ENCODE data around the gene ZNF280B. TPM values are rescaled to one million over a fixed set of nuclear protein-coding genes. Genes with fewer than 3 reads are reported as not detected.

Gene ZNF280B
- total RNA-seq, 2 donors from 2014 or later: 0.33 to 1.0 TPM

DNA sequence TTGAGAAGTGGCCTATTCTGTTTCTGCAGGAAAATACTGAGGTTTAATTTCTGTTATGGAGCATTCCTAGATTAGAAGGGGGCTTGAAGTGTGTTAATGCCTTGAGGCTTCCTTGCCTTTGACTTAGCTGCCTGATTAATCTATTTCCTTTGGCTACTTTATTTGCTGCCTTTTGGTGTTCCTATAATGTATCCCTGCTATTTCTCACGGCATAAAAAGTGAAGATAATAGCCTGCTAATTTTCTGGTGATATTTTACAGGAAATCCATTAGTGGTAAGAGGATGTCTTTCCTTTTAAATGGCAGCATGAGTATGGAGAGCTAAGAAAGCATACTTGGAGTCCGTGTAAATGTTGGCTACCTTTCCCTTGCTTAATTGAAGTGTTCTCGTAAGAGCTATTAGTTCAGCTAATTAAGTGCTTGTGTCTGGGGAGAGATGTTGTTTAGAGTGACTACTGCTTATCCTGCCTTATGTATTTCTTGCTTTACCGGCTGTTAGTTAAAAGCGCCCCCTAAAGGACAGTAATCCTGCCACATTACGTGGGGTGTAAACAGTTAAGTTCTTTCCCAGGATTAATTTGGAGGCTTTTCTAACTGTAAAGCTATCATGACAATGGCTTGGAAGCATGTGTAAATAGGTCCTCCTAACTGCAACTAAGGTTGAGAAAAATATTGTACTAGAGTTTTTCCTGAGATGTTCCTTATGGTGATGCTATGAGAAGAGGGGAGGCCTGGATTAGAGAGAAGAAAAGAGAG lies 45.6 kb downstream of the ZNF280B start:
- ATAC-seq (no peak), DNase-seq (no peak)
- 31 to 35% methylated on average over 6 of the region's 6 CpGs for WGBS, 2 donors
- Histone ChIP-seq H3K27me3 (peaks cover 0 to 4% of the 10 kb centered on the region in 2 donors), H3K4me1 (no peaks in the 10 kb centered on the region), H3K4me3 (no peak overlapping the region), H3K36me3 (replicated peaks in 1 of 2; ENCODE audit: insufficient read depth in 1 of 2, low read depth in 2 of 2) (no peaks in the 10 kb centered on the region), H3K27ac (no peak overlapping the region), H3K9me3 (peaks cover 0 to 18% (median 0%) of the 10 kb centered on the region in 3 donors)
- intact Hi-C loops (cut with DNase I): no loop called here
- no peak for TF ChIP-seq POLR2A (IDR thresholded peaks at IDR 0.05)
- TF ChIP-seq, protein P1, sequence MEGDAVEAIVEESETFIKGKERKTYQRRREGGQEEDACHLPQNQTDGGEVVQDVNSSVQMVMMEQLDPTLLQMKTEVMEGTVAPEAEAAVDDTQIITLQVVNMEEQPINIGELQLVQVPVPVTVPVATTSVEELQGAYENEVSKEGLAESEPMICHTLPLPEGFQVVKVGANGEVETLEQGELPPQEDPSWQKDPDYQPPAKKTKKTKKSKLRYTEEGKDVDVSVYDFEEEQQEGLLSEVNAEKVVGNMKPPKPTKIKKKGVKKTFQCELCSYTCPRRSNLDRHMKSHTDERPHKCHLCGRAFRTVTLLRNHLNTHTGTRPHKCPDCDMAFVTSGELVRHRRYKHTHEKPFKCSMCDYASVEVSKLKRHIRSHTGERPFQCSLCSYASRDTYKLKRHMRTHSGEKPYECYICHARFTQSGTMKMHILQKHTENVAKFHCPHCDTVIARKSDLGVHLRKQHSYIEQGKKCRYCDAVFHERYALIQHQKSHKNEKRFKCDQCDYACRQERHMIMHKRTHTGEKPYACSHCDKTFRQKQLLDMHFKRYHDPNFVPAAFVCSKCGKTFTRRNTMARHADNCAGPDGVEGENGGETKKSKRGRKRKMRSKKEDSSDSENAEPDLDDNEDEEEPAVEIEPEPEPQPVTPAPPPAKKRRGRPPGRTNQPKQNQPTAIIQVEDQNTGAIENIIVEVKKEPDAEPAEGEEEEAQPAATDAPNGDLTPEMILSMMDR (IDR thresholded peaks at IDR 0.05): no peak

DNA sequence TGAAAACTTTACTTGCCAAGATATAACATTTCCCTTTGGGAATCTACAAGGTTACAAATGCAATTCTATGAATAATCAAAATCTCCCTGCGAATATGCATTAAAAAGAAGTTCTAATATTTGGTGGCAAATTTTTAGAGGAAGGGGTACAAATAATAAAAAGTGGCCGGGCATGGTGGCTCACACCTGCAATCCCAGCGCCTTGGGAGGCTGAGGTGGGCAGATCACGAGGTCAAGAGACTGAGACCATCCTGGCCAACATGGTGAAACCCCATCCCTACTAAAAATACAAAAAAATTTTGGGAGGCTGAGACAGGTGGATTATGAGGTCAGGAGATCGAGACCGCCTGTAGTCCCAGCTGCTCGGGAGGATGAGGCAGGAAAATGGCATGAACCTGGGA lies 47.0 kb downstream of the ZNF280B start:
- Histone ChIP-seq H3K36me3 (replicated peaks in 1 of 2; ENCODE audit: insufficient read depth in 1 of 2, low read depth in 2 of 2) (no peaks in the 10 kb centered on the region), H3K4me1 (no peaks in the 10 kb centered on the region), H3K27ac (no peak overlapping the region), H3K27me3 (peaks cover 0 to 4% of the 10 kb centered on the region in 2 donors), H3K4me3 (no peak overlapping the region), H3K9me3 (peaks cover 0 to 18% (median 0%) of the 10 kb centered on the region in 3 donors)
- intact Hi-C loops (cut with DNase I): no loop called here
- ATAC-seq (no peak), DNase-seq (no peak)
- WGBS, 2 donors: 68 to 72% methylated on average over 7 of the region's 7 CpGs
- no peak for TF ChIP-seq POLR2A (IDR thresholded peaks at IDR 0.05)
- TF ChIP-seq, protein P1 (IDR thresholded peaks at IDR 0.05): no peak

DNA sequence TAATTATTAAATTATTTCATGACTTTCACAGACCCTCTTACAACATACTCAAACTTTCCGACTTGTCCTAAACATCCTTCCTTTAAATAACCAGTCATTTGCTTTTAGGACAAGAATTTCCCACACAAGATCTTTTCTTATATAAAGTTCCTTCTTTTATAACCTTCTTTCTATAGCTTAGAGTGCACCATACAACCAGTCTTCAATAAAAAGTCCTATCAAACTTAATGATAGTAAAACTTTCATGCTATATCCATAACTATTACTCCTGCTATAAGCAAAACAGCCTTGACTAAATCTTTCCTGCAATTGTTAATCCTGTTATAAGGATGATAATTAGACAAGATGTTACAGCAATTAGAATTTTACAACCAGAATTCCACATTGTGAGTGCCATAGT lies 47.4 kb downstream of the ZNF280B start:
- Histone ChIP-seq H3K4me1 (no peaks in the 10 kb centered on the region), H3K9me3 (peaks cover 0 to 18% (median 0%) of the 10 kb centered on the region in 3 donors), H3K36me3 (replicated peaks in 1 of 2; ENCODE audit: insufficient read depth in 1 of 2, low read depth in 2 of 2) (no peaks in the 10 kb centered on the region), H3K4me3 (no peak overlapping the region), H3K27ac (no peak overlapping the region), H3K27me3 (peaks cover 0 to 4% of the 10 kb centered on the region in 2 donors)
- TF ChIP-seq, protein P1 (IDR thresholded peaks at IDR 0.05): no peak
- no peak for TF ChIP-seq POLR2A (IDR thresholded peaks at IDR 0.05)
- intact Hi-C loops (cut with DNase I): no loop called here
- WGBS, 2 donors: 52 to 55% methylated on average over 1 of the region's 1 CpG
- DNase-seq (no peak), ATAC-seq (no peak)

DNA sequence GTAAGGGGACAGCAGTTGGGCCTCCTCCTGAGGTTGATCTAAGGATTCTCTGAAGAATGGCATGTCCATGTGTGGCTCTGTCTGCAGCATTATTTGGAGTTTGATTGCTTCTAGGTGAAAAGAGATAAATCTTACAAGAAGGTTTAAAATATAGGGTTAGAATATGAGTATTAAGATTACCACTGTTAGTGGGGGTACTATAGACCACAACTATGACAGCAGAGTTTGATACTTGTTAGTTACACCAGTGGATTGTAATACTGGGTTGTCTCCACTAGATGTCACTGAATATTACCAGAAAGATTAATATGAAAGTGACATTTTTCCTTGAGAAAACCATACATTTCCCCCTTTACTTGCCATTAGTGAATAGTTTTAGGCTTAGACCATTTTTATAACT lies 47.9 kb downstream of the ZNF280B start:
- no peak for TF ChIP-seq POLR2A (IDR thresholded peaks at IDR 0.05)
- TF ChIP-seq, protein P1 (IDR thresholded peaks at IDR 0.05): no peak
- Histone ChIP-seq H3K4me3 (no peak overlapping the region), H3K27ac (no peak overlapping the region), H3K36me3 (replicated peaks in 1 of 2; ENCODE audit: insufficient read depth in 1 of 2, low read depth in 2 of 2) (no peaks in the 10 kb centered on the region), H3K27me3 (peaks cover 0 to 4% of the 10 kb centered on the region in 2 donors), H3K9me3 (peaks cover 0 to 18% (median 0%) of the 10 kb centered on the region in 3 donors), H3K4me1 (no peaks in the 10 kb centered on the region)
- intact Hi-C loops (cut with DNase I): no loop called here
- ATAC-seq (no peak), DNase-seq (no peak)

DNA sequence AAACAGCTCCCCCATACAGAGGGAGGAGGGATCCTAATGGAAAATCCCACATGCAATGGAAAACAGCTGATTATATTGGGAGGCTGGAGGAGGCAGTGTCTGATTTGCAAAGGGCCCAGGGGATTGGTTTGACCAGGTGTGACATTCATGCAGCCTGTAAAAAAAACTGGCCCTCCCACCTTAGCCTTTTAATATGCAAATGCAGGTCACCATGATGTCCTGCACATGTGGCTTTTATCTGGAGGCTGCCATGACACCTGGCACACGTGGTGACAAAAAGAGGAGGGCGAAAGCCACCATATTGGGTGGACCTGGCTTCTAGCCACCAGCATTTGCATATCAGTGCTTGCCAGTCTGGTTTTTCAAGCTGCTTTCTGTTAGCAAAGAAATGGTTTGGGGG lies 48.5 kb downstream of the ZNF280B start:
- intact Hi-C loops (cut with DNase I): no loop called here
- no peak for DNase-seq
- no peaks in the 10 kb centered on the region for H3K4me1 ChIP-seq
- 55 to 75% methylated on average over 2 of the region's 2 CpGs for WGBS, 2 donors
- H3K4me3 ChIP-seq: no peak overlapping the region
- peaks cover 0 to 4% of the 10 kb centered on the region in 2 donors for H3K27me3 ChIP-seq
- H3K9me3 ChIP-seq: peaks cover 0 to 18% (median 0%) of the 10 kb centered on the region in 3 donors
- no peak overlapping the region for H3K27ac ChIP-seq
- no peaks in the 10 kb centered on the region for H3K36me3 ChIP-seq (replicated peaks in 1 of 2; ENCODE audit: insufficient read depth in 1 of 2, low read depth in 2 of 2)
- TF ChIP-seq, protein P1 (IDR thresholded peaks at IDR 0.05): no peak
- ATAC-seq: no peak
